Right kidney (tissue), 1 donor: ENCODE results near the gene MAD1L1.
A peak's percentile ranks its signal among the peaks of the same experiment; 100 is the strongest.

ENCODE experiments used
- DNase-seq: peaks from one replicate; pipeline ENCODE4 v3.0.0-alpha.2; 2016

Gene MAD1L1

DNA sequence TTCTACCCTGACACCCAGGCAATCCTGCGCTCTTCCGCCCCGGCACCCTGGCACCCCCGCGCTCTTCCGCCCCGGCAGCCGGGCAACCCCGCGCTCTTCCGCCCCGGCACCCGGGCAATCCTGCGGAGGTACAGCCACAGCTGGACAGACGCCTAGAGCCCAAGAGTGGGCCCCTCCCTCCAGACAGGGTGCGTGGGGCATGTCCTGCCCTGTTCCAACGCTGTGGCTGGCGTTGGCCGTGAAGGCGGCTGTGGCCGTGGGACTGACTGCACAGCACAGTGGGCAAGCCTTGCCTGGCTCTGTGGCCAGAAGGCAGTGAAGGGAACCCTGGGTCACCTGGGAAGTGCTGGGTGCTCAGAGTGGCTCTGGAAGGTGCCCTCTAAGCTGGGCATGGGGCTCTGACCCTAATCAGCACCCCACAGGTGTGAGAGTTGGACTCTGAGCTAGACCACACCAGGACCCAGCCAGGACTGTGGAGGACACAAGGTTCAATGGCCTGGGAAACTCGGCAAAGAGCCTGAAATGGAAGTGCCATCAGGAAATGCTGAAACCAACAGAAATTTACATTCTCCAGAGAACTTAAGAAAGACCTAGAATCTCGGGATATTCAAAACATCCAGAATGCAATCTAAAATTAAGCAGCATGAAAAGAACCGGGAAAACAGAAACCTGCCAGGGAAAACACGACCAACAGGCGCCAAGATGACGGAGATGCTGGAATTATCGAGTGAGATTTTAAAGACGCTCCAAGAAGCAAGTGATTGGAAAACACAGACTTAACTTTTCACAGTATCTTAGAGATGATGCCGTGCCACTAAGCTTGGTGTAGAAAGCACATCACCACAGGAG lies 309.1 kb downstream of the MAD1L1 start:
- DNase-seq, result no peak

DNA sequence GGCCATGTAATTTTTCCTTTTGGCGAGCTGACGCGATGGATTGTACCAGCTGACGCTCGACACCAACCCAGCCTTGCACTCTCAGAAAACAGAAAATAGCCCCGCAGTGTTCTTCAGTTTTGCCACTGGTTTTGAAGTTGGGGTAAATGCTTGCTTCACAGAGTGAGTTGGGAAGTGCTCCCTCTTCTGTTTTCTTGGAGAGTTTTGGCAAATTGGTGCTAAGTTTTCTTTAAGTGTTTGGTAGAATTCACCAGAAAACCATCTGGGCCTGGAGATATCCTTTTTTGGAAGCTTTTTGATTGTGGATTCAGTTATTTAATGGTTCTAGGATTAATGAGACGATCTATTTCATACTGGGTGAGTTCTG lies 309.9 kb downstream of the MAD1L1 start:
- no peak for DNase-seq

DNA sequence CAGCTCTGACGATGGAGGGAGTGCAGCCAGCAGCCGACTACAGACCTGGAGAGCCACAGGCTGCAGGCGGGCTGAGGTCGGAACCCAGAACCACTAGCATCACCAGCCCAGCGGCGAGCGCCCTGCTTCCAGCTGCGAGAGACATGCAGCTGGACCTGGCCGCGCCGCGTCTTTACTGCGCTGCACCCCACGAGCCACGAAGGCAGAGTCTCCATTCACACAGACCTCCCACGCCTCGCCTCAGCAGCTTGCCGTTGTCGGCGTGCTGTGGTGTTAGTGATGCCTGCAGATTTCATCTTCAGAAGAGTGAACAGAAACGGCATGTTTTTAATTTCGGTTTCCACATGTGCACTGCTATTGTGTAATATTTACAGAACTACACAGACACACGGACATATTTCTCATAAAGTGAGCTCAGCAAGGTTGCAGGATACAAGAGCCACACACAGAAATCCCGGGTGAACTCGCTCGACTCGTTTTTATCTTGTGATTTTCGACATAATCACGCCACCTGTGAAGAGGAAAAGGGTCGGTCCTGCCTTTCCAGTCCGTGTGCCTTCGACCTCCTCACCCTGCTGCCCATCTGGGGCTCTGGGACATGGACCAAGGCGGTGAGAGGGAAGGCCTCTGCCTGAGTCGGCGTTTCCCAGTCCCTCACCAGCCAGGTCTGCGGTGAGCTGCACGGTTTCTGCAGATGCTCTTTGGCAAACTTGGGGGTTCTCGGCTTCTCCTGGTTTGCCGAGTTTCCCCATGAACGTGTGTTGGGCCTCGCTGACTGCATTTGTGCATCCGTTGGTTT lies 310.5 kb downstream of the MAD1L1 start:
- no peak for DNase-seq

DNA sequence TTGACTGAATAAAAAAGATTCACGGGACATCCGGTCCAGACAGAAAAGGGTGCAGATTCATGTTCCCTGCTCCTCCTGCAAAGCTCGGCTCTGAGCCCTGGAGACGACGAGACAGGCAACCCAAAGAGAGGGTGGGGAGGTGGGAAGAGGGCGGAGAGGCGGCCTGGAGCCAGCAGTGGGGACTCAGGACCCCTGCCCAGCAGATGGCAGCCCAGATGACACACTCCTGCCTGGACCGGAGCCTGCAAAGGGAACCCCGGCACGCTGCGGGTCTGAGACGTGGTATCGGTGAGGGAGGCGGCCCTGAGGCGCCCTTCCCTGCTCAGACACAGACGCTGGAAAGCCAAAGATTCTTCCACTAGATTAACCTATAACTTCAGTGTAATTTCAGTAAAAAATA lies 311.9 kb downstream of the MAD1L1 start:
- DNase-seq, result no peak

DNA sequence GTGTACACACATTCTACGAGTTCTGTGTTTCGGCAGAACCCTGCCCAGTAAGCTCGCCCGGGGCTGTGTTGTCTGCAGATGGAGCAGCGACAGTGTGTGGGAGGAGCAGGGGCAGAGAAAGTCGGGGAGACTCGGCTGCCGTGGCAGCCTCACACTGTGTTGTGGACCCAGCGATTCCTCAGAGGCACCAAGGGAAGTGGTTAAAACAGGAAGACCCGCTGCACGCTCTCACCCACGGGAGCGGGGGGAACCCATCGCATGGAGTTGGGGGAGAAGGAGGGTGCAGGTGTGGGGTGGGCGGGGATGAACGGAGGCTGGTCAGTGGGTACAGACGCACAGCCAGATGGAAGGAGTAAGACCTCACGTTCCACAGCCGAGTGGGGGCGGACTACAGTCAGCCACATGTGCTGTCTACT lies 312.5 kb downstream of the MAD1L1 start:
- DNase-seq, result no peak

DNA sequence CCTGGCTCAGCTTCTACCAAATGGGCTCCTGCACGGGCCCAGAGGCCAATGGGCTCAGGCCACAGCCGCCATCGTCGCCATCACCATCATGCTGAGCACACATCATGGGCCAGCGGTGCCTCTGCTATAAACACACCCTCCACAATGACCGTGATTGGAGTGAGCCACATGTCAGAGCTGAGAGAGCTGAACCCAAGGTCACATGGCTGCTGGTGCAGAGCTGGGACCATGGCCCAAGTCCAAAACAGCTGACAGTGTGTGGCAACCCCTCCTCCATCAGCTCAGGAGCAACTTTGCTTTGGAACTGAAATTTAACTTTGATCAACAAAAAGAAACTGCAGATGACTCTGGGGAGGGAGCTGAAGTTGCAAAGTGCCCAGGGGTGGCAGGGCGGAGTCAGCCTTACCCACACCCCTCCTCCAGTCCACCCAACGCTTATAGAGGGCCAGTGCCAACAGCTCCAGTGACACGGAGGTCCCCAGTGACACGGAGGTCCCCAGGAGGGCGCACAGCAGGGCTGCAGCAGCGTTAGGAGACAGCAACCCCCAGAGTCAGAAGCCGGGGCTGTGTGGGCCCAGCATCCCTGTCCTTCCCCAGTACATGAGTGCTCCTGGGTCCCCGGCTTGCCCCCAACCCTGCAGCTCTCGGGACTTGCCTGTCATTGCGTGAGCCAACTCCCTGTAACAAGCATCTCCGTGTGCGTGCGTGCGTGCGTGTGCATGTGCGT lies 313.0 kb downstream of the MAD1L1 start:
- DNase-seq, result no peak

DNA sequence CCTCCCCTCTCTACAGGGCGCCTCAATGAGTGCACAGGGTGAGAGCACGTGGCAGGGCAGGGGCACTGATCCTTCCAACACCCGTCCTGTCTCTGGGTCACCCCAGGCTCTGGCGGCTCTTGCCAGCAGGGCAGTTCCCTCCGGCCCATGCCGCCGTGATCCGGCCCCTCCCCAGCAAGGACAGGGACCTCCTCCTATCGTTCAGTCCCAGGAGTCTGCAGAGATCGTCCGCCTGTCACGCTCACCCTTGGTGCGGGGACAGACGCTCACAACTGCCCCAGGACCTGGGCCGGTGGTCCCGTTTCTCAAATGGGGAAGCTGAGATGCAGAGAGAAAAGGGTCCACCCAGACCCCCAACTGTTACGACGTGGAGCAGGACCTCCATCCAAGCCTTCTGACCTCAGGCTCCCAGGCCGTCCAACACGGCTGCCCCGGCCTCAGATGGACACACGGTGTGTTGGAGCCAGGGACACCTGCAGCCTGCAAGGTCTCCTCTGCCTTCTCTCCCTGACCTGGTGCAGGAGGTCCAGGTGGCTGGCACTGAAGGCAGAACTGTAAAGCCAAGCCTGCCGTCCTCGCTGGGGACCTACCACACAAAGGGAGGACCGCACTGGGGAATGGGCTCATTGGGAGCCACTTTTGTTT lies 313.7 kb downstream of the MAD1L1 start:
- DNase-seq, result no peak

DNA sequence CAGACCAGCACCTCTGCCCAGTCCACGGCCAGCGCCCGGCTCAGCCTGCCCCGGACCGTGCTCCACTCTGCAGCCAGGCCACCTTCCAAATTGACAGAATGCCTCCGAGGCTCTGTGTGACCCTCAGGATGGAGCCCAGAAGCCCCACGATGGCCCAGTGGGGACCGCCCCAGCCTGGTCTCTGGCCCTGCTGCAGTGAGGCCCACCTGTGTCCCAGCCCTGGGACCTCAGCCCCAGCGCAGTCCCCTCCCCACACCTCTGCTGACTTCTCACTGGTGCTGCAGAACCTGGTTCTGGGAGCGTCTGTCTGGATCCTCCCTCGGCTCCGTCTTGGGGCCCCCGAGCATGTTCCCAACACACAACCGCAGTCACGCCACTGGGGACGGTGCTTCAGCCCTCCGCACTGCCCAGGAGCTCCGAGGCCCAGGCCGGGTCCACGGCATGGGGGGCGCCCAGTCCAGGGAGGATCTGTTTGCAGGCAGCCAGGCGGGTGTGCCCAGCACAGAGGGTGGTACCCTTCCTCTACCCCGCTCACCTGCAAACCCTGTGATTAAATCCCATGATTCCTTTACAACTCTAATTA lies 314.6 kb downstream of the MAD1L1 start:
- DNase-seq, result no peak

DNA sequence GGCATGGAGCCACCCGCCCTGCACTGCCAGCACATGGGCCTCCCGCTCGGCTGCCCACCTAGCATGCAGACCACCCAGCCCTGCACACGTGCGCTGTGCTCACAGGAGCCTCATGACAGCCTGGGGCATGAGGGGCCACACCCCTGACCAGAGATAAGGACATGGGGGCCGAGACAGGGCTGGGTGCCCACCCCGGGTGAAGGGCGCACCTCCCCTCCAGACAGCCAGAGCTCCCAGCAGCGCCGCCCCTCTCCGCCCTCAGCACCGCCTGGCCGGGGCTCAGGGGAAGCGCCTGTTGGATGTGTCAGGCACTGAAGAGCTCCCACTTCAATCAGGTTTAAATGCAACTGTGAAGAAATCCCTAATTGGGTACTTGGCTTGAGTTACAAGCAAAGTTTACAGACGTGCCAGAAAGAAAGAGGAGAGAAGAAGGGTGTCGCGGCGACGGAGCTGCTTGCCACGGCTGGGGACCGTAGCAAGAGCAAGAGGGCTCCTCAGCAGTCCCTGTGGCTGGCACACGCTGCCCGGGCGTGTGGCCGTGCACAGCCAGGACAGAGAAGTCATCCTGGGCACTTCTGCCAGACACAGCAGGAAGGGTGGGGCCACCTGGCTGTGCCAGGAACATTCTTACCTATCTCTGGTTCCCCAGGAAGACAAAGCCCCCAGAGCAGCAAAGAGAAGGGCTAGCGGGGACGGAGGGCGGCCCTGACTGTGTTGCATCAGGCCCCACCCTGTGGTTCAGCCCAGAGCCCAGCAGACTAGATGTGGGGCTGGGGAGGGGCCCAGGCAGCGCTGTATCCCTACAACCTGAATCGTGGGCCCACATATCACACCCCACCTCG lies 315.3 kb downstream of the MAD1L1 start:
- DNase-seq, result no peak

DNA sequence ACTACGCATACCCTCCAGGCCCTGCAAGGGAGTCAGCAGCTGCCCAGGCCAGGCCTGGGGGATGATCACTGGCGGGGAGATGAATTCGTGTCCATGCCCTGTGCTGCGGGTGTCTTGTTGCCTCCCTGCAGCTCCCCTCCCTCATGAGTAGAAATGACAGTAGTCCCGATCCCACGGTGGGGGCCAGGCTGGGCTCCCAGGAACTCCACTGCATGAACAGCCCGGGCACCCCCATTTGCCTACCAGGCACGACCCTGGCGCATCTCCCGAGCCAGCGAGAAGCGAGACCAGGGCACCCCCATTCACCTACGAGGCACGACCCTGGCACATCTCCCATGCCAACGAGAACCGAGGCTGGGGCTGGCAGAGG lies 316.2 kb downstream of the MAD1L1 start:
- no peak for DNase-seq

DNA sequence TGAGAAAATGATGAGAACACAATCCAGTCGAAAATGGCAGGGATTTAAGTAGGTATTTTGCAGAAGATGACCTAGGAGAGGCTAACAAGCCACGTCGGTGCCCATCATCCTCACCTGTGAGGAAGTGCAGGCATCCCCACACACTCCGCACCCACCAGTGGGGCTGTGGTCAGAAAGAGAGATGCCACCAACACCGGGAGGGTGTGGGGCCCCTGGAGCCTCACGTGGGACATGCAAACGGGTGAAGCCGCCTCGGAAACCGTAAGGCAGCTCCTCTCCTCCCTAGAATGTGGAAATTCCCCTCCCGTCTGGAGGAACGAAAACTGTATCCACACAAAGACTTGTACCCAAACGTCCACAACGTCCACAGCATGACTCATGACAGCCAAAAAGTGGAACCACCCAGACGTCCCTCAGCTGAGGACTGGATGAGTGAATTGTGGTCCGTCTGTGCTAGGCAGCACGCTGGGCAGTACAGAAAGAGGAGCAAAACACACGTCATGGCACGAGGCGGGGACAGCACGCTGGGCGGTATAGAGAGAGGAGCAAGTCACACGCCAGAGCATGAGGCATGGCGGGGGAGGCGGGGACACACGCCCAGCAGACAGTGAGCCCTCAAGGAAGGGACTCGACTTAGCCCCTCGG lies 316.7 kb downstream of the MAD1L1 start:
- DNase-seq, result no peak

DNA sequence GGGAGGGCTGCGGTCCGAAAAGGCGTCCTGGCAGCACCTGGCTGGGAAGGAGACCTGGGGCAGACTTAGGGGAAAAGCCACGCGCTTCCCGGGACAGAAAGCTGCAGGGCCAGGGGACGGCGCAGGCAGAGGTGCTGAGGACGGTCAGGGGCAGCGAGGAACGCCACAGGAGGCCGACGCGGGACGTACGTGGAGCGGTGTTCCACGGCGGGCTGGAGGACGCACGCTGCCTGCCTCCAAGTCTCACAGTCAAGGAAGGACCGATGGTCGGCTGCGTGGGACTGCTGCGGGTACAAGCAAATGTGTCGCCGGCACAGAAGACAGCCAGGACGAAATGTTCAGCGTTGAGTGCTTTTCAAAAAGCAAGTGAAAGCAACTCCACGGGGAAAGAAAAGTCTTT lies 317.4 kb downstream of the MAD1L1 start:
- no peak for DNase-seq

DNA sequence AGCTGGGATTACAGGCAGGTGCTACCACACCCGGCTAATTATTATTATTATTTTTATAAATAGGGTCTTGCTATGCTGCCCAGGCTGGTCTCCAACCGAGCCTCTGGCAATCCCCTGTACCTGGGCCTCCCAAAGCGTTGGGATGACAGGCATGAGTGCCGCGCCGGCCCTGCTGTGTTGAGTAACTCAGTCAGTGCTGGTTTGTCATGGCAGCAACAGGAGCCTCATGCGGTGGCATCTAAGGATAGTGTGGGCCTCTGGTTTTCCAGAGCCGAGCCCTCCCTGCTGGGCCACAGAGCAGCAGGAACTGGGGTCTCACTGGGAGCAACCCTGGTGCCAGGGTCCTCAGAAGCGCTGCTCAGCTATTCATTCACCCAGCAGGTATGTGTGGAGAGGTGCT lies 318.0 kb downstream of the MAD1L1 start:
- DNase-seq, result no peak

DNA sequence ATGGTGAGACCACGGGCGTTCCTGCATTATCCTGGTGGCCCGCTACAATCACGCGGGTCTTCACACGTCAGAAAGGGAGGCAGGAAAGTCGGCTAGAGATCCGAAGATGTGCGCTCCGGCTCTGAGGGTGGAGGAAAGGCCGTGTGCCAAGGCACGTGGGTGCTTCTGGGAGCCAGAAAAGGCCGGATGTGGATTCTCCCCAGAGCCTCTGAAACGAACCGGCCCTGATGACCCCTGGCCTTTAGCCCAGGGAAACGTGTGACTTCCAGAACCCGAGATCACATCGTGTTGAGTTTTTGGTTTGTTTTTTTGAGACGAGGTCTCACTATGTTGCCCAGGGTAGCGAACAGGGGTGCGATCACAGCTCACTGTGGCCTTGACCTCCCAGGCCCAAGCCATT lies 318.4 kb downstream of the MAD1L1 start:
- no peak for DNase-seq

DNA sequence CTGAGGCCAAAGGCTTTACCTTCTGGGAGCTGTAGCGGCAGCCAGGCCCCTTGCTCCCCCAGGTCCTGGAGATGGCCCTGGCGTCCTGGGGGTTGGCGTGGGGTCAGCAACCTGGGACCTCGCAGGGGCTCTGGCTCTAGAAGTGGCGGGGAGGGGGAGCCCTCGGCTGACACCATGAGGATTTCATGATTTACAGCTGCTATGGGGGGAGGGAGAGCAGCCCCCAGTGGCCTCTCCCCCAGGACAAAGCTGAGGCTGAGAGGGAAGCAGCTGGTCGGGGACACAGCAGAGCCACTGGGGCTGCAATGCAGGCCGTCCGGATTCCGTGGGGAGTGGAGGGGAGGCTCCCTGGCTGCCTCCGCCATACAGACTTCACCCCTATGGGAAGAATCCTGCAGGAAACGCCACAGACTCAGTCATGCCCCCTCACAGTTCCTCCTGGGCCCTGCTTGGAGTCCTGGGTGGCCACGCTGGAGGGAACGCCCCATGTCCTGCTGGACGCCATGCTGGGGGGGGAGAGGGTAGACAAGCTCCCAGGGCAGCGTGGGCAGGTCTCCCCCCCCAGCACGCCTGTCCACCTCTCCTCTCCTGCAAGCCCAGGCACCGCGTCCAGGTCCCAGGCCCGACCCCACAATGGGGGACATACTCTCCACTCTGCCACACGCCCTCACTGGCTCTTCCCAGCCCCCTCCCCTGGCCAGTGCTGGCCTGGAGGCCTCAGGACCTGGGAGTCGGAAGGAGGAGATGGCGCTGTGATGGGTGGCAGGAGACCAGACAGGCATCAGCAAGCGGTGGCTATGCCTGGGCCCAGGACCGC lies 319.1 kb downstream of the MAD1L1 start:
- no peak for DNase-seq

DNA sequence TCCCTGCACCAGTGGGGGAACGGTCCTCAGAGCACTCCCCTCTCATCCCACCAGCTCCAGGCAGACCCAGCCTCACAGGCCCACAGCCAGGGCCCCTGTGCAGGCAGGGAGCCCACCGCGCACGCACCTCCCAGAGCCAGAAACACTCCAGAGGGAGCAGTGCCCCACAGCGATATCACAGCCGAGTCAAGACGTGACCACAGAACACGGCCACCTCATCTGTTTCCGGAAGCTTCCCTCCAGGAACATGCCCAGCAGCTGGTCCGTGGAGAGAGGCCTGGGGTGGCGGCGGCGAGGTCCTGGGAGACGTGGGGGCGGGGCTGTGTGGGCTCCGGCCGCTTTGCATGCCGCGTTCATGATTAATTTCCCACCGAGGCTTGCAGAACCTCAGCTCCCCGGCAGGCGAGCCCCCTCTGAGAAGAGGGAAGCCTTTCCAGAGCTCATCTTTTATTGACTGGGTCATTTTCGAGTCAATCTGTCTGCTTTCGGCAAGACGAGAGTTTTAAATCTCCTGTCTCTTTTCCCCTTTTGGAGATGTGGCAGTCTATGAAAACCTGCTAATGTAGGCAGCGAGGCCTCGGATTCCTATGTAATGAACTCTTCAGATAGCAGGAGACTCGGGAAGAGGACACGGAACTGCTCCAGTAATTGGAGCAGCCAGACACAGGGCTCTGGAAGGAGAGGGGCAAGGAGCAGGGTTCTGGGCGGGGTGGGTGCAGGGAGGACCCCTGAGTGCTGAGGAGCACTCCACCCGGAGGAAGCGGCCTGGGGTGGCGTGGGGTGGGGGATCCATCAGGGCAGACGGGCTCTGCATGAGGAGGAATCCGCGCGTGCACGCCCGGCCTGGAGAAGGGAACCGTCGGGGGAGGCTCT lies 319.9 kb downstream of the MAD1L1 start:
- peak; percentile 70 for DNase-seq

DNA sequence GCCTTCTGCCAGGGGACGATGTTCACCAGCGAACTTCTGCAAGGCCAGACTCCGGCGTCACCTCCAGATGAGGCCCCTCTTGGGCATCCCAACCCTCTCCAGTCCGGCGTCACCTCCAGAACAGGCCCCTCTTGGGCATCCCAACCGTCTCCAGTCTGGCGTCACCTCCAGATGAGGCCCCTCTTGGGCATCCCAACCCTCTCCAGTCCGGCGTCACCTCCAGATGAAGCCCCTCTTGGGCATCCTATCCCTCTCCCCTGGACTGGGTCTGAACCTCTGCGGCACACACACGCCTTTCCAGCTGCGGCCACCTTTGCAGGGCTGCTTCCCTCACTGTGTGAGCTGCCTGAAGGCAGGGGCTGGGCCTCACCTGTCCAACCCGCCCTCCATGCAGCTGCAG lies 321.2 kb downstream of the MAD1L1 start:
- DNase-seq, result no peak

DNA sequence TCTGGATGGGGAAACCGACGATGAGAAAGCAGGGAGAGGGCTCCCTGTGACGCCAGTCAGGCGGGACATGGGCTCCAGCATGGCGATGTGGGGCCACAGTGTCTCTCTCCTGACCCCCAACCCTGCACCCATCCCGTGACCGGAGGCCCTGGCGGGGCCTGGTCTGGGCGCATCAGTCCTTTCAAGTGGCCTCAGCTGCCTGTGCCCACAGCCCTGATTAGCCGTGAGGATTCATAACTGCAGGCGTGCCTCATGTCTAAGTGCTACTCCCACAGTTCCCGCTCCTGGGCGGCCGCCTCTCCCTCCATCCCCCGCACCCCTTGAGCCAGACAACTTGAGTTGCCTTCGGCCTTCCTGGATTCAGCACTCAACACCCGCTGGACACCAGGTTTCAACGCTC lies 321.9 kb downstream of the MAD1L1 start:
- no peak for DNase-seq
